HepG2 (cell line): ENCODE data around the gene TRMT1L. TPM values are rescaled to one million over a fixed set of nuclear protein-coding genes. Genes with fewer than 3 reads are reported as not detected.

Experiments
- AGO2 ChIP-seq: fragments of 200-400 bp; formaldehyde crosslinking; optimal IDR thresholded peaks from 2 replicates; pipeline ENCODE3; 2017; ENCODE audit warnings: mild to moderate bottlenecking, low read depth, low read length, moderate library complexity
- CENPX ChIP-seq: sonication (generic); formaldehyde crosslinking; IDR thresholded peaks from 2 replicates; pipeline ENCODE4 v1.9.0; 2021; ENCODE audit warnings: mild to moderate bottlenecking, missing genetic modification reagents, moderate library complexity
- DRAP1 ChIP-seq: IDR thresholded peaks from 2 replicates; pipeline ENCODE4 v1.6.1; 2016; ENCODE audit warnings: missing genetic modification reagents, missing compliant biosample characterization
- FOXP4 ChIP-seq: sonication (generic); formaldehyde crosslinking; IDR thresholded peaks from 2 replicates; pipeline ENCODE4 v1.4.0; 2020; ENCODE audit warnings: missing genetic modification reagents
- HDAC2 ChIP-seq: sonication (generic); formaldehyde crosslinking; IDR thresholded peaks from 2 replicates; pipeline ENCODE4 v1.4.0; 2020; ENCODE audit warnings: missing genetic modification reagents
- HES4 ChIP-seq: sonication (generic); formaldehyde crosslinking; IDR thresholded peaks from 2 replicates; pipeline ENCODE4 v1.9.0; 2021; ENCODE audit warnings: mild to moderate bottlenecking, missing genetic modification reagents, borderline replicate concordance
- JDP2 ChIP-seq: sonication (generic); formaldehyde crosslinking; IDR thresholded peaks from 2 replicates; pipeline ENCODE4 v1.8.1; 2022; ENCODE audit warnings: missing genetic modification reagents, borderline replicate concordance
- KAT8 ChIP-seq: IDR thresholded peaks from 2 replicates; pipeline ENCODE4 v1.6.1; 2016; ENCODE audit warnings: missing genetic modification reagents, missing compliant biosample characterization
- MYC ChIP-seq: sonication (generic); formaldehyde crosslinking; IDR thresholded peaks from 2 replicates; pipeline ENCODE4 v1.9.0; 2021; ENCODE audit warnings: missing genetic modification reagents, borderline replicate concordance
- REST ChIP-seq, 2 experiments: IDR thresholded peaks; 2 replicates each; pipeline ENCODE4 v1.6.1; 2011 to 2012; ENCODE audit warnings: low read length in 2 of 2, borderline replicate concordance in 1 of 2, low read depth in 1 of 2, mild to moderate bottlenecking in 1 of 2, moderate library complexity in 1 of 2
- RFX1 ChIP-seq: fragments of 450-650 bp; IDR thresholded peaks from 2 replicates; pipeline ENCODE4 v1.6.1; 2017
- RFX5 ChIP-seq: IDR thresholded peaks from 2 replicates; pipeline ENCODE4 v1.6.1; 2011; ENCODE audit warnings: low read depth, low read length, improper control_type of control experiment
- TEAD3 ChIP-seq: optimal IDR thresholded peaks from 2 replicates; pipeline ENCODE3; 2016; ENCODE audit warnings: borderline replicate concordance
- ZFP36L1 ChIP-seq: sonication (generic); formaldehyde crosslinking; IDR thresholded peaks from 2 replicates; pipeline ENCODE4 v1.8.0; 2022; ENCODE audit warnings: mild to moderate bottlenecking, missing genetic modification reagents, moderate library complexity
- ZNF432 ChIP-seq: sonication (generic); formaldehyde crosslinking; IDR thresholded peaks from 2 replicates; pipeline ENCODE4 v1.5.0; 2020; ENCODE audit warnings: missing genetic modification reagents, mild to moderate bottlenecking, borderline replicate concordance
- ZNF687 ChIP-seq: sonication (generic); formaldehyde crosslinking; IDR thresholded peaks from 2 replicates; pipeline ENCODE4 v1.5.1; 2020; ENCODE audit warnings: mild to moderate bottlenecking, missing genetic modification reagents, moderate library complexity
- polyA plus RNA-seq, 8 experiments: library from polyadenylated mRNA; depleted of rRNA in 3 of 8; stranded (reverse) in 7 of 8; unstranded in 1 of 8; fragments of >200 nt; fragmentation: Illumina TruSeq in 4 of 8; extraction: Trizol in 4 of 8; gene quantifications; 2 replicates each; pipeline versions ENCODE4 v1.2.1 to v1.2.3, GENCODE V29; 2011 to 2016; ENCODE audit warnings: low read depth in 4 of 8, missing spikeins in 1 of 8, mixed read lengths in 1 of 8; ENCODE audit not compliant: insufficient read depth in 1 of 8
- total RNA-seq, 5 experiments: library from RNA; depleted of rRNA; stranded (reverse); fragments of >200 nt; fragmentation: Illumina TruSeq; extraction: Trizol; gene quantifications; 2 replicates each; pipeline ENCODE4 v1.2.3, GENCODE V29; 2016; ENCODE audit warnings: low read depth in 1 of 5
- TF ChIP-seq, protein P1 (sequence below): sonication (generic); formaldehyde crosslinking; IDR thresholded peaks from 2 replicates; pipeline ENCODE4 v1.5.0; 2020; ENCODE audit warnings: missing genetic modification reagents, mild to moderate bottlenecking, borderline replicate concordance

The TRMT1L gene
- total and polyA plus RNA-seq, 2 of the 13 experiments (the other 11 are each of a cell fraction or from before 2014, with no cell fraction given), result 17.9 to 19.2 TPM

DNA sequence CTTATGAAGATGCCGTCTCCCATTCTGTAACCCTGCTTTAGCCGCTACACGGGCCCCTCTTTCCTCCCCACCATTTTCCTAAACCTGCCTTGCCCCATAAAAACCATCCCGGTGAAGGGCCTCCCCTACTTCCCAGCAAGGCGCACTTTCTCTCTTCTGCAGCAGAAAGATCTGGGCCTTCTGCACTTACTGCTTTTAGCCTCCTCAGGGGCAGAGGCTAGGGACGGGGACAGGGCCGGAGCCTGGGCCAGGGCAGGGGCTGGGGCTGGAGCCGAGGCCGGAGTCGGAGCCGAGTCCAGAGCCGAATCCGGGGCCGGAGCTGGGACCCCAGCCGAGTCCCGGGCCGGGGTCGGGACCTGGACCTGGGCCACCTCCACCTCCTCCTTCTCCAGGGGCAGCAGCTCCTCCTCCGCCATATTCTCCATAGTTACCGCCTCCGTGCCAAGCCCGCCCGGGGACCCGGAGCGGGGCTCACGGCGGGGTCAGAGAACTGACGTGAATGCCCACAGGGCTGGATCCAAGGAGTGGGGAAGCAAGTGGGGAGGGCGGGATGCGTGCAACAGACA lies 382 bp downstream of the TRMT1L start (continued):
- no peak for TF ChIP-seq REST (IDR thresholded peaks at IDR 0.05; ENCODE audit: borderline replicate concordance in 1 of 2, low read depth in 1 of 2, low read length in 2 of 2)
- no peak for TF ChIP-seq CENPX (CRISPR knock-in tag)
- TF ChIP-seq MYC, result no peak
- no peak for TF ChIP-seq RFX1
- no peak for TF ChIP-seq ZNF432
- TF ChIP-seq JDP2 (CRISPR knock-in tag), result no peak
- TF ChIP-seq, protein P1, sequence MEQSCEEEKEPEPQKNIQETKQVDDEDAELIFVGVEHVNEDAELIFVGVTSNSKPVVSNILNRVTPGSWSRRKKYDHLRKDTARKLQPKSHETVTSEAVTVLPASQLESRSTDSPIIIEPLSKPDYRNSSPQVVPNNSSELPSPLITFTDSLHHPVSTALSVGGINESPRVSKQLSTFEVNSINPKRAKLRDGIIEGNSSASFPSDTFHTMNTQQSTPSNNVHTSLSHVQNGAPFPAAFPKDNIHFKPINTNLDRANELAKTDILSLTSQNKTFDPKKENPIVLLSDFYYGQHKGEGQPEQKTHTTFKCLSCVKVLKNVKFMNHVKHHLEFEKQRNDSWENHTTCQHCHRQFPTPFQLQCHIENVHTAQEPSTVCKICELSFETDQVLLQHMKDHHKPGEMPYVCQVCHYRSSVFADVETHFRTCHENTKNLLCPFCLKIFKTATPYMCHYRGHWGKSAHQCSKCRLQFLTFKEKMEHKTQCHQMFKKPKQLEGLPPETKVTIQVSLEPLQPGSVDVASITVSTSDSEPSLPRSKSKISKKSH (CRISPR knock-in tag), result no peak; the same call in 1 of the 2 replicates
- no peak; the same call in 1 of the 2 replicates for TF ChIP-seq ZNF687 (CRISPR knock-in tag)
- no peak for TF ChIP-seq DRAP1
- no peak for TF ChIP-seq KAT8 (CRISPR knock-in tag)
- TF ChIP-seq ZFP36L1, result 0 out of 2 replicates have a peak, but pooled peaks have one; percentile 64
- TF ChIP-seq AGO2, result peak; percentile 93
- TF ChIP-seq HES4, result 0 out of 2 replicates have a peak, but pooled peaks have one; percentile 34
- no peak for TF ChIP-seq RFX5
- no peak; the same call in 1 of the 2 replicates for TF ChIP-seq FOXP4 (CRISPR knock-in tag)
- TF ChIP-seq TEAD3 (CRISPR knock-in tag), result no peak
- no peak; the same call in 1 of the 2 replicates for TF ChIP-seq HDAC2 (CRISPR knock-in tag)
